IgD-negative memory B cell (primary cell): ENCODE measurements around the gene MACROD2. TPM values are rescaled to one million over a fixed set of nuclear protein-coding genes. Genes with fewer than 3 reads are reported as not detected.

Source experiments
- H3K27ac Mint-ChIP-seq, 3 donors: one replicate each; pipeline ENCODE4 v1.8.0; 2020 to 2022; ENCODE audit warnings: mild to moderate bottlenecking in 3 of 3, mixed read lengths in 3 of 3, moderate library complexity in 1 of 3
- H3K27me3 Mint-ChIP-seq: one replicate; pipeline ENCODE4 v1.8.0; 2021; ENCODE audit warnings: mixed read lengths
- H3K36me3 Mint-ChIP-seq: one replicate; pipeline ENCODE4 v1.8.0; 2020; ENCODE audit warnings: mild to moderate bottlenecking, mixed read lengths
- H3K4me1 Mint-ChIP-seq, 3 donors: one replicate each; pipeline ENCODE4 v1.8.0; 2020 to 2022; ENCODE audit warnings: mixed read lengths in 3 of 3, mild to moderate bottlenecking in 1 of 3
- H3K4me3 Mint-ChIP-seq, 4 donors: one replicate each; pipeline ENCODE4 v1.8.0; 2020 to 2022; ENCODE audit warnings: mild to moderate bottlenecking in 4 of 4, mixed read lengths in 4 of 4, moderate library complexity in 3 of 4
- H3K9me3 Mint-ChIP-seq, 3 donors: one replicate each; pipeline ENCODE4 v1.8.0; 2020 to 2021; ENCODE audit warnings: mixed read lengths in 3 of 3, mild to moderate bottlenecking in 1 of 3
- polyA plus RNA-seq: library from polyadenylated mRNA; unstranded; fragments of 300-500 nt; fragmentation: Illumina TruSeq; gene quantifications from one replicate; pipeline ENCODE4 v1.2.3, GENCODE V29; 2021

Gene MACROD2
- polyA plus RNA-seq, 1 donor from 2014 or later = 1.3 TPM

DNA sequence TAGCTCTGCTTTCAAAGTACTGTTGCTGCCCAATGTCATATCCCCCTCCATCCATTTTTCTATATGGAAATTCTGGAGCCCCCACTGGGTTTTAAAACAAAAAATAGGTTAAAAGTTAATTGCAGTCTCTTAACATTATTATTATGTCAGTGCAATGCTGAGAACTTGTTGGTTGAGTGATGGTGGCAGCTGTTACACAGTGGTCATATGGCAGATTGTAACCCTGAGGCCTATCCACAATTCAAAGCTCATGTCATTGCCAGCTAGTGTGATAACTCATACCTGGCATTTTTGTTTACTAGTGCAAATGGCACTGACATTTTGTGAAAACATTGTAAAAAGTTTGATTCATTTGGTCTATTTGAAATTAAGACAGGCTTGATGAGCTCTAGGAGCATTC, 647.8 kb downstream of the MACROD2 start:
- Mint-ChIP-seq H3K27me3 (peaks cover 1% of the 10 kb centered on the region), H3K4me1 (no peaks in the 10 kb centered on the region), H3K27ac (no peak overlapping the region), H3K4me3 (no peak overlapping the region), H3K9me3 (peaks cover 4 to 8% (median 7%) of the 10 kb centered on the region in 3 donors), H3K36me3 (no peaks in the 10 kb centered on the region)

DNA sequence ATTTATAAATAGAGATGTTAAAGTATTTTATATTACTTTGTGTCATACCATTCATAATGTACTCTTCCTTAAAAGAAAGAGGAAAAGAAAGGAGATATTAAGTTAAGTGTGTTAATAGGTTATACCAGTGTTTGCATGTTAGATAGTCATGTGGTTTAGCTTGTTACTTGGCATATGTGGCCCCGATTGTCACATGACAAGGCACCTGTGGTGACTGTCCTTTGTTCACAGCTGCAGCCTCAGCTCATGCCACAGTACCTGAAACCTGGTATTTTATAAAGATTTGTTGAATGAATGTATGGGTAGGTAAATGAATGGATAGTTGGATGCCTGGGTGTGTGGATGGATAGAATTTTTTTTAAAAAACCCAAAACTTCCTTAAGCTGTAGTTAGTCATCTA, 648.2 kb downstream of the MACROD2 start:
- Mint-ChIP-seq H3K9me3 (peaks cover 4 to 8% (median 7%) of the 10 kb centered on the region in 3 donors), H3K4me3 (no peak overlapping the region), H3K36me3 (no peaks in the 10 kb centered on the region), H3K27ac (no peak overlapping the region), H3K4me1 (no peaks in the 10 kb centered on the region), H3K27me3 (peaks cover 1% of the 10 kb centered on the region)

DNA sequence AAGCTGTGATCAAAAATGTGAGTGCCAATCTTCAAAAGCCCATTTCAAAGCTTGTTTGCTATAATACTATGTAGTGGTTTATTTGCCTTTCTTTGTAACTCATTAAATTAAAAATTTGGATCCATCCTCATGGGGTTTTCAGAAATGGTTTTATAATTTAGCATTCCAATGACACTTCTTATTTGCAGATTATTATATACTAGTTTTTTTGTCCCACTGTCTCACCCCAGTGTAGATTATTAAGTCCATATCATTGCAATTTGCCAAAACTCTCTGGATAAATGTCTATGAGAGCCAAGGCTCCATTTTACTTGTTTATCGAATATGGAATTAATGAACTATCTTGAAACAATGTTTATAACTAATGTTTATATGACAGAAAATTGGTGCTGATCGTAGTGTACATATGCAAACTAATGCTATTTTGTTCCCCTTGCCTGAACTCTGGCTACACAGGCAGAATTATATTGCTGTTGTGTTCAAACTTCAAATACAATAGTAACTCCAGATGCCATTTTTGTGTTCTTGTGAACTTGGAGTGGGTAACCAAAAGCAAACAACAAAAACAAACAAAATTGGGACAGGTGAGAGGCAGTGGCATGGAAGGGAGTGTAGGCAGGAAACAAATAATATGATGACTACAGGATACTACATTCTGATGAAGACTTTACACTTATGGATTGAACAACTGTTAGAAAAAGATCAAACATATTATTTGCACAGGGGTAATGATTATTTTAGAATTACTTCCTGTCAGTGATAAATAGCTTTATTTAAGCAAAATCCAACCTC, 649.2 kb downstream of the MACROD2 start:
- no peaks in the 10 kb centered on the region for H3K36me3 Mint-ChIP-seq
- no peak overlapping the region for H3K27ac Mint-ChIP-seq
- H3K27me3 Mint-ChIP-seq = no peaks in the 10 kb centered on the region
- no peaks in the 10 kb centered on the region for H3K4me1 Mint-ChIP-seq
- no peak overlapping the region for H3K4me3 Mint-ChIP-seq
- H3K9me3 Mint-ChIP-seq = peaks cover 4 to 7% (median 5%) of the 10 kb centered on the region in 3 donors

DNA sequence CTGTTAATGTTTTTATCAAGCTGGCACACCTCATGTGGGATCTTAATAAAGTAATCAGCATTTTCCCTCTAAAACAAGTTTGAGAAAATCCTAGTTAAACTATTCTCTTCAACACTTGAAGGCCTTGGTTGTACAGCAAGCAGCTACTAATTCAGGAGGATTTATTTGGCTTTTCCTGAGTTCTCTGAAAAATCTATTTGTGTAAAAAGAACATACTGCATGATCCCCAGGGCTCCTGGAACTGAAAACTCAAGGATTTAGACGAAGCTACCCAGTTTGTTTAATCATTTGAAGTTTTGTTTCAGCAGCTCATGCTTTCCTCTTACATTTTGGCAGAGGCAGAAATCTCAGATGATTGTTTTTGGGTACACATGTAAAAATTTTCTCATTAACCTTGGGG, 651.7 kb downstream of the MACROD2 start:
- Mint-ChIP-seq H3K36me3 (no peaks in the 10 kb centered on the region), H3K4me1 (no peaks in the 10 kb centered on the region), H3K4me3 (no peak overlapping the region), H3K27me3 (no peaks in the 10 kb centered on the region), H3K27ac (no peak overlapping the region), H3K9me3 (peaks cover 0 to 5% (median 0%) of the 10 kb centered on the region in 3 donors)

DNA sequence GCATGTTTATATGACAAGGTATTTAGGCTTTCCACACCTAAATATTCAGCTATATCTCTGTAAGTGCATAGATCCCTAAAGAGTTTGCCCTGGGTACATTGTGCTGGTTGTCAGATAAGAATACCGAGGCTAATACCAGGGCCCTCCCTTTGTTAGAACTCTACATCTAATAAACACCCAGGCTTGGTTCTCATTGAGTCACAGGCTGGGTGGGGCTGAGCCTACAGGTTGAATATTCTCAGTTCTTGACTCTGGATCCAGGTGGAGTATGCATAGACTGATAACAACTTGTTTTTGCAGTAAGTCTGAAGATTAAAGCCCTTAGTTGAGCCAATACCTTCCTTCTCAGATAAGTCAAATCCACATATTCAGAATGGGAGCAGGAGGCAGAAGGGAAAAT, 654.3 kb downstream of the MACROD2 start:
- peaks cover 0 to under 1% (median 0%) of the 10 kb centered on the region in 3 donors for H3K9me3 Mint-ChIP-seq
- no peaks in the 10 kb centered on the region for H3K4me1 Mint-ChIP-seq
- H3K27me3 Mint-ChIP-seq = no peaks in the 10 kb centered on the region
- H3K27ac Mint-ChIP-seq = no peak overlapping the region
- no peaks in the 10 kb centered on the region for H3K36me3 Mint-ChIP-seq
- no peak overlapping the region for H3K4me3 Mint-ChIP-seq

DNA sequence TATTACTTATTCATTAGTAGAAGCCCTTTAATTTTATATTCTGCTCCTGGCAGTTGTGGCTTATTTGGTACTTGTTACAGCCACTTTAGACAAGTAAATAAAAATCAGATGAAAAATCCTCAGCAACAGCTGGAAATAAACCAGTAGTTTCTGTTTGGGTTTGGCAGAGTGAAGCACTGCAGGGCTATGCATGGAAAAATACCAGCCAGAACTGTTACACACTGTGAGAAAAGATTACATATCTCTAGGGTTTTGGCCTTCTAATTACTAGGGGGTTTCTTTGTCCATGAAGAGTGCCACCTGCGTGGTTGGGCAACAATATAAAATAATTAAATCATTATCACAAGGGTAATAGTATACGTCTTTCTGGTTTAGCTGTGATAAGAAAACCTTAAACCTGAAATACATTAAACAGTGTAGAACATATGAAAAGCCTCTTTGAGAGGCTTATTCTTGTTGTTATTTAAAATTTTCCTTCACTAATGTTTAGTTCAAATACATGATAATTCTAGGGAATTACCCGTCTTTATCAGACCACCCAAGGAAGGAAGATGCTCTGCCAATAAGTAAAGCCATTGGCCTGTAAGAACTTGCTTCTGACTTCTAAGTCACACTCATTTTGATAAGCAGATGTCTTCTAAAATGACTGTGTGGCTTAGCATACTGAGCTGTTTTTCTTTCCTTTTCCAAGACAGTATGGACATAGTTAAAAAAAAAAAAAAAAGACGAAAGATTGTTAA, 662.1 kb downstream of the MACROD2 start:
- peaks cover 2 to 8% (median 5%) of the 10 kb centered on the region in 3 donors for H3K9me3 Mint-ChIP-seq
- no peaks in the 10 kb centered on the region for H3K27me3 Mint-ChIP-seq
- H3K4me1 Mint-ChIP-seq = no peaks in the 10 kb centered on the region
- H3K27ac Mint-ChIP-seq = no peak overlapping the region
- no peaks in the 10 kb centered on the region for H3K36me3 Mint-ChIP-seq
- no peak overlapping the region for H3K4me3 Mint-ChIP-seq

DNA sequence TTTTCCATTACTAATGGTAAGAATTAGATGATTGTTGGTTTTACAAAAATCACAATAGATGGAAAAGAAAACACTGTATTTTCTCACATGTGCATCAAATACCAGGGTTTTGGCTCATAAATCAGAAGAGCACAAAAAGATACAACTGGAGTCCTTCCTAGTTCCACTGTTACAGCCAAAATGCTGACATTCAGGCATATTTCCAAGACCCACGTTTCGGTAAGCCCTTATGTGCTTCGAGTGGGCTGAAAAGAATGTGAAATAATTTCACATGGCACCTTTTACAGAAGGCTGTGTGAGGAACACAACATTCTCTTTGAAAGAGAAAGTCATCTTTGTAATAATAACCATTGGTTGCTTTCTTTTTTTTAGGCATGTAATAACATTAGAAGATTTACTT, 668.8 kb downstream of the MACROD2 start:
- peaks cover 3 to 8% (median 5%) of the 10 kb centered on the region in 3 donors for H3K9me3 Mint-ChIP-seq
- H3K36me3 Mint-ChIP-seq = no peaks in the 10 kb centered on the region
- H3K27ac Mint-ChIP-seq = no peak overlapping the region
- no peak overlapping the region for H3K4me3 Mint-ChIP-seq
- no peaks in the 10 kb centered on the region for H3K4me1 Mint-ChIP-seq
- no peaks in the 10 kb centered on the region for H3K27me3 Mint-ChIP-seq

DNA sequence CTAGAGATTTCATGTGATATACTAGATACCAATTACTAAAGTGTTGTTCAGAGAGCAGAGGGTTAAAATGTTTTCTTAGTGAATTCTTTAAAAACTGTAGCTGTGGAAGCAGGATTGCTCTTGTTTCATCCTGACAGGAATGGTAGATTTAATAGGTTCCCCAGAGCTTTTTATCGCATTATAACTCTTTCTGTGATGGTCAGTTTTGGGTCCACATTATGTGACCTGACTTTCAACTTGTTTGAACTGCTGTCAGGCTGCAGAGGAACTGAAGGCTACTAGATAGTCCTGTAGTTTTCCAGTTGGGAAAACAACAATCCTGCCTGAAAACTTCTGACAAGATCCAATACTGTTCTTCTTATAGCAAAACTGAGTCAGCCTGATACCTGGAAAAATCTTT, 671.4 kb downstream of the MACROD2 start:
- Mint-ChIP-seq H3K4me1 (no peaks in the 10 kb centered on the region), H3K27me3 (peaks cover 2% of the 10 kb centered on the region), H3K36me3 (no peaks in the 10 kb centered on the region), H3K27ac (no peak overlapping the region), H3K4me3 (no peak overlapping the region), H3K9me3 (peaks cover 0 to 3% (median 0%) of the 10 kb centered on the region in 3 donors)

DNA sequence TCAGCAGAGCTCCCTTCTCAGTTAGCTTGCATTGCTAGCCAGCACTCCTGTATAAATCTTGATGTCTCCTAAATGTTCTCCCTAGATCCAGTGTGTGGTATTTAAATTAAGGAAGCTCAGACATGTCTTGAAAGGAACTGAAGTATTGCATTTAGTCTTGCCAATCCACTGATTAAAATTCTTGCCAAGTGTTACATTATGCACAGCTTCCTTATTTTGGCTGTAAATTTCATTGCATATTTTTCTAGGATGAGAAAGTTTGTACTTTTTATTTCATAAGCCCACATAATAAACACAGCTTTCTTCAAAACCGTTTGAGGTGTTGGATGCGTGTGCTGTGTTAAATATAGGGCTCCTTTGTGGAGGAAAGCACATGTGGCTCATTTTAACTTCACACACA, 671.9 kb downstream of the MACROD2 start:
- H3K27me3 Mint-ChIP-seq = peaks cover 2% of the 10 kb centered on the region
- H3K4me3 Mint-ChIP-seq = no peak overlapping the region
- no peaks in the 10 kb centered on the region for H3K4me1 Mint-ChIP-seq
- no peaks in the 10 kb centered on the region for H3K36me3 Mint-ChIP-seq
- H3K27ac Mint-ChIP-seq = no peak overlapping the region
- H3K9me3 Mint-ChIP-seq = peaks cover 0 to 3% (median 0%) of the 10 kb centered on the region in 3 donors

DNA sequence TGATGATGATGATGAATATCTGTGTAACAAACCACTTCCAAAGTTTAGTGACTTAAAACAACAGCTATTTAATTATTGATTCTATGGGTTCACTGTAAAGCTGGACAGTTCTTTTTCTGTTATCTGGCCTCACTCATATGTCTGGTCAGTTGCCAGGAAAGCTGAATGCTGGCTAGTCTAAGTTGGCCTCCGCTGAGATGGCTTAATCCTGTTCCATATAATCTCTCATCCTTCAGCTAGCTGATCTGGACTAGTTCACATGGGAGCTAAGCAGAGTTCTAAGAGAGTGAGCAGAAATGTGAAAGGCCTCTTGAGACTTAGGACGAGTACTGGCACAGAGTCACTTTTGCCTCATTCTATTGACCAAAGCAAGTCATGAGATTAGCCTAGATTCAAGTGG, 676.8 kb downstream of the MACROD2 start:
- Mint-ChIP-seq H3K4me1 (no peaks in the 10 kb centered on the region), H3K9me3 (no peaks in the 10 kb centered on the region), H3K27ac (no peak overlapping the region), H3K27me3 (peaks cover 2% of the 10 kb centered on the region), H3K4me3 (no peak overlapping the region), H3K36me3 (no peaks in the 10 kb centered on the region)

DNA sequence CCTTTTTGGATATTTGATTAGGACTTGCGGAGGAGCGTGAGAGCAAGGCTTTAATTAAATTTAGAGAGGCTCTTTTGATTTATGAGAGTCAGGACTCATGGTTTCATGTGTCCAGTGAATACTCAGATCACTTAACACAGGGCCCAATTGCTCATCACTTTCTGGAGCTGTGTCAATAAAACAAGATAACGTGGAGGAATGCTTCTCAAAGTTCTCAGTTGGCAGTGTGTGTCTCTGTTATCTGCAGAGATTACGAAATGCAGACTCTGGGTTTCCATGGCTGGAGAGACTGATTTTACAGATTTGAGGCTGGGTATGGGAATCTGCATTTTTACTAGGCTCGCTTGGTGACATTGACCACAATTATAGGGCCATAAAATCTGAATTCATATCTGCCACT, 677.8 kb downstream of the MACROD2 start:
- Mint-ChIP-seq H3K4me1 (no peaks in the 10 kb centered on the region), H3K4me3 (no peak overlapping the region), H3K9me3 (no peaks in the 10 kb centered on the region), H3K27me3 (peaks cover 2% of the 10 kb centered on the region), H3K27ac (no peak overlapping the region), H3K36me3 (no peaks in the 10 kb centered on the region)

DNA sequence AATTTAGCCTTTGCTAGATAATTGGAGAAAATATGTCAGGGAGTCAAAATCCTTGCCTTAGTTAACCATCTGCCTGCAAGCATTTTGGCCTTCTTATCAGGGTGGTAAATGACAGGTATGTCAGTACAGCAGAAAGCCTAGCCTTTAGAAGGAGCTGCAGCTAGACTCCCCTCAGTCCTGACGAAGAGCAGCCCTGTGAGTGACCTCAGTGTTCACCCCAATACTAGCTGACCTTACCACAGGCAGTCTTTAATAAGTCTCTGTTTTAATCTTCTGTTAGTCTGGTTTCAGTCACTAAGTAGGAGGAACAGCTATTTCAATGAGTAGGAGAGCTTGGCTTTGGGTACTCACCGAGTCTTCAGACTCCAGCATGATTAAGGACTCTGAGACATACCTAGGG, 682.1 kb downstream of the MACROD2 start:
- Mint-ChIP-seq H3K9me3 (no peaks in the 10 kb centered on the region), H3K36me3 (no peaks in the 10 kb centered on the region), H3K4me1 (no peaks in the 10 kb centered on the region), H3K4me3 (no peak overlapping the region), H3K27me3 (peaks cover 2% of the 10 kb centered on the region), H3K27ac (no peak overlapping the region)

DNA sequence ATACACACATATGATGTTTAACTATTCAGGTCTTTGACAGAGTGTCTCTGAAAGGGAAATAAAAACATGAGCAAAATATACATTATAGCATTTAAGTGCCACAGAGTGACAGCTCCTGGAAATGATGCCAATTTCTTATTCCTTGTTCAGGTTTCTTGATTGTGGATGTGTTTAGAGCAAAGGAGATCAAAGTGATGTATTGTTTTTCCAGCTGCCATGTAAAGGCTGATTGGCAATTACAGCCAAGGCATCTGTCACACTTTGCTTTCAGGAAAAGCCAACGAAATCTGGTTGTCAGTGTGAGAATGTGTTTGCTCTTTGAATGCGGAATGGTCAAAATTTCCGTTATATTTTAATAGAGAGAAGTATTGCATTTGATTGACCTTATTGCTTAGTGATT, 689.9 kb downstream of the MACROD2 start:
- Mint-ChIP-seq H3K4me1 (no peaks in the 10 kb centered on the region), H3K27me3 (no peaks in the 10 kb centered on the region), H3K36me3 (no peaks in the 10 kb centered on the region)

DNA sequence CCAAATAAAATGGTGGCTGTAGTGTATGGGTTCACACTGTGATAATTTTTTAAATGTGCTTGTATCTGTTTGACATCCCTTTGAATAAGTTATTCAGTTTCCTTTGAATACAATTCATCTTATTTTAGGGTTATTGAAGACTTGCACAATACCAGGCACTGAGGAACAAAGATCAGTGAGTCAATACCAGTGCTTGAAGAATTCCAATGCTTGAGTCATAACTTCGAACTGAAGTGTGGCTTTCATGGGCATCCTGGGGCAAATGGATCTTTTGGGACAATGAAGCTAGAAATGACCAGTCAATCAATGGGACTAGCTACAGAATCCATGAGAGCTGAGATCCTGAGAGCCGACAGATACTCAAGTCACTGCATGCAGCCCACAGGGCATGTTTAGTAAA, 692.0 kb downstream of the MACROD2 start:
- Mint-ChIP-seq H3K4me3 (no peak overlapping the region), H3K4me1 (no peaks in the 10 kb centered on the region), H3K27ac (no peak overlapping the region), H3K9me3 (peaks cover 0 to 2% (median 0%) of the 10 kb centered on the region in 3 donors), H3K36me3 (no peaks in the 10 kb centered on the region), H3K27me3 (no peaks in the 10 kb centered on the region)

More for the DNA sequence above, 689.9 kb downstream of the MACROD2 start:
- Mint-ChIP-seq H3K27ac (no peak overlapping the region), H3K9me3 (peaks cover 0 to 2% (median 0%) of the 10 kb centered on the region in 3 donors), H3K4me3 (no peak overlapping the region)

DNA sequence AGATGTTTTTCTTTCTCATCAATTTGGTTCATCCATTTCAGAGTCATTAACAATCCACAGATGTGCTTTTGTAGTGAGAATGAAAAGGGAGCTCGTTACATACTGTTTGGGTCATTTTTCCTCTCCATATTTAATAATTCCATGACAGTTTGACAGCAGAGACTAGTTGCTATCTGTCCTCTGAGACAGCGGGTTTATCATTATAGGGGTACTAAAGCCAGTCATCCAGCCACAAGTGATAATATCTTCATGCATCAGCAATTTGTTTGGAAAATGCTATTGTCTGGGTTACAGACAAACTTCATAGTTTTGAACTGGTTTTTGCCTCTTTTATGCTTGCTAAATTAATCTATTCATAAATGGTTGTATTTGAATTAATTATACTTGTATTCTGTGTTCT, 692.7 kb downstream of the MACROD2 start:
- Mint-ChIP-seq H3K27ac (no peak overlapping the region), H3K4me1 (no peaks in the 10 kb centered on the region), H3K4me3 (no peak overlapping the region), H3K9me3 (peaks cover 0 to 2% (median 0%) of the 10 kb centered on the region in 3 donors), H3K36me3 (no peaks in the 10 kb centered on the region), H3K27me3 (no peaks in the 10 kb centered on the region)

DNA sequence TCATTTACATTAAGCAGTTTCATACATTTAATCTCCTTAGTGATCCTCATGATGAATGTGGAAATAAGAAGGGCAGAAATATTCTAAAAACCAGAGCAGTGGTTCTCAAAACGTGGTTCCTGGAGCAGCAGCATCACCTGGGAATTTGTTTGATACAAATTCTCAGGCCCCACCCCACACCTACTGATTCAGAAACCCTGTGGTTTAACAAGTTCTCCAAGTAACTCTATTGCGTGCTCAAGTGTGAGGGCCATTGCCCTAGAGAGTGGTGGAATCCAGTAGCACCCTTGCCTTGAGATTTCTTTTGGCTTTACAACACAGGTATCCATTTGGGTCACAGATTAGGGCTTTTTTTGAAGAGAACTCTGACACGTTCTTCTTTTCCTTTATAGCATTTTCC, 696.7 kb downstream of the MACROD2 start:
- Mint-ChIP-seq H3K36me3 (no peaks in the 10 kb centered on the region), H3K4me1 (no peaks in the 10 kb centered on the region), H3K27ac (no peak overlapping the region), H3K9me3 (peaks cover 0 to 2% (median 0%) of the 10 kb centered on the region in 3 donors), H3K27me3 (no peaks in the 10 kb centered on the region), H3K4me3 (no peak overlapping the region)
